MCF 10A (cell line): ENCODE results near the gene CD300H. TPM values are rescaled to one million over a fixed set of nuclear protein-coding genes. Genes with fewer than 3 reads are reported as not detected.

Experiments
- BruUV-seq: library from RNA; stranded (reverse); fragments of 400-500 nt; replicated peaks from 2 replicates; lab custom pipeline; 2021; lab: Mats Ljungman, UMichigan
- CTCF ChIA-PET: fragments of 300-600 bp; sonication (Branson Sonifier 250); formaldehyde crosslinking; extraction: SDS; loops from one replicate; lab custom pipeline; 2021; ENCODE audit warnings: antibody characterized with exemption, inconsistent platforms; lab: Yijun Ruan, JAX
- POLR2A ChIA-PET: fragments of 300-600, 350-650 bp; sonication (Branson Sonifier 250); formaldehyde crosslinking; extraction: SDS; loops from one replicate; lab custom pipeline; 2020; ENCODE audit warnings: antibody characterized with exemption, inconsistent platforms; lab: Yijun Ruan, JAX
- DNase-seq: peaks from one replicate; pipeline ENCODE4 v3.0.0-alpha.2; 2018; ENCODE audit not compliant: unreplicated experiment
- H3K27ac Mint-ChIP-seq: one replicate; pipeline ENCODE4 v1.8.0; 2022; ENCODE audit warnings: mild to moderate bottlenecking, low read depth, mixed read lengths; ENCODE audit not compliant: unreplicated experiment
- H3K27me3 Mint-ChIP-seq: one replicate; pipeline ENCODE4 v1.8.0; 2022; ENCODE audit warnings: mixed read lengths; ENCODE audit not compliant: insufficient read depth, unreplicated experiment
- H3K36me3 Mint-ChIP-seq: one replicate; pipeline ENCODE4 v1.8.0; 2022; ENCODE audit warnings: mild to moderate bottlenecking, moderate library complexity, mixed read lengths; ENCODE audit not compliant: insufficient read depth, unreplicated experiment
- H3K4me1 Mint-ChIP-seq: one replicate; pipeline ENCODE4 v1.8.0; 2022; ENCODE audit warnings: mixed read lengths; ENCODE audit not compliant: insufficient read depth, unreplicated experiment
- H3K4me3 Mint-ChIP-seq: one replicate; pipeline ENCODE4 v1.8.0; 2022; ENCODE audit warnings: mild to moderate bottlenecking, moderate library complexity, mixed read lengths; ENCODE audit not compliant: unreplicated experiment
- H3K9me3 Mint-ChIP-seq: one replicate; pipeline ENCODE4 v1.8.0; 2022; ENCODE audit warnings: mixed read lengths; ENCODE audit not compliant: unreplicated experiment
- CTCF ChIP-seq: fragments of 200-600 bp; IDR thresholded peaks from one replicate; pipeline ENCODE4 v1.8.0; 2022; ENCODE audit warnings: antibody characterized with exemption, mild to moderate bottlenecking; ENCODE audit not compliant: unreplicated experiment
- intact Hi-C: fragments of 100-400 bp; cut with micrococcal nuclease; formaldehyde crosslinking; loops from 2 replicates; pipeline ENCODE4 v1.14.1; 2022
- total RNA-seq: library from RNA; stranded (reverse); gene quantifications from 2 replicates; pipeline ENCODE4 v1.2.3, GENCODE V29; 2022

CD300H gene
- total RNA-seq, 1 experiment from 2014 or later: not detected

DNA sequence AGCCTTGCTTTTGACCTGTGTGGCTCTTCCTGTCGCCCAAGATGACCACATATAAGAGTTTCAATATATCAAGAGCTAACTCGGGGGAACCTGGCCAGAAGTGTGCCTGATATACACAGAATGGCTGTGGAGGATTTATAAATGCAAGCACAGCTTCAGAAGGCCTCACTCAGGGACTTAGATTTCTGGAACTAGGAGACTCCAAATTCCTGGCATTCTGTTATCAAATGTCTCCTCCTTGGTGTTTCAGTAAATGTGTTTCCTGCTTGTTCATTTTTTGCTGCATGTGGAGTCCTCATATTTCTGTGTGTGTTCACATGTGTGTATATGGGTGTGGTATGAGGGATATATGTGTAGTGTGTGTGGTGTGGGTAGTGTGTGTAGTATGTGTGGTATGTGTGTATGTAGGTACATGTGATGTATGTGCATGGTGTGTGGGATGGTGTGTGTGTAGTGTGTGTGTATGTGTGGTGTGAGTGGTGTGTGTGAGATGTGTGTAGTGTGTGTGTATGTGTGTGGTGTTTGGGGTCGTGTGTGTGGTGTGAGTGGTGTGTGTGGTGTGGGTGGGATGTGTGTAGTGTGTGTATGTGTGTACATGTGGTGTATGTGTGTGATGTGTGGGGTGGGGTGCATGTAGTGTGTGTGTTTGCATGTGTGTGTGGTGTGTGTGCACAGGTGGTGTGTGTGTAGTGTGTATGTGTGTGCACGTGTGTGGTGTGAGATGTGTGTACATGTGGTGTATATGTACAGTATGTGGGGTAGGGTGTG lies 981 bp upstream of the CD300H start:
- CTCF ChIA-PET: interaction anchor here (0.8 kb wide), 1 partner anchor 16 kb away, joined by 3 read pairs; no protein-coding TSS in a partner anchor
- intact Hi-C loops: loop anchor here (10.0 kb wide), 1 partner anchor 297 kb away; no protein-coding TSS in a partner anchor

GRCh38 chr17:74566132-74566753 lies 1.1 kb downstream of the CD300H start:
- no peaks in the 10 kb centered on the region for H3K27me3 Mint-ChIP-seq

More for the DNA sequence above, 981 bp upstream of the CD300H start:
- Mint-ChIP-seq H3K4me3 (no peak overlapping the region), H3K9me3 (peaks cover 6% of the 10 kb centered on the region), H3K27me3 (no peaks in the 10 kb centered on the region), H3K36me3 (no peaks in the 10 kb centered on the region), H3K4me1 (peaks cover 33% of the 10 kb centered on the region), H3K27ac (peak overlapping the region; percentile 41)
- no peak for TF ChIP-seq CTCF
- no peak for DNase-seq
- no TSS peak for BruUV-seq
- POLR2A ChIA-PET: interaction anchor here (1.0 to 1.7 kb wide), 3 partner anchors 16 to 48 kb away, joined by 3 to 11 read pairs (median 3); no protein-coding TSS in a partner anchor

DNA sequence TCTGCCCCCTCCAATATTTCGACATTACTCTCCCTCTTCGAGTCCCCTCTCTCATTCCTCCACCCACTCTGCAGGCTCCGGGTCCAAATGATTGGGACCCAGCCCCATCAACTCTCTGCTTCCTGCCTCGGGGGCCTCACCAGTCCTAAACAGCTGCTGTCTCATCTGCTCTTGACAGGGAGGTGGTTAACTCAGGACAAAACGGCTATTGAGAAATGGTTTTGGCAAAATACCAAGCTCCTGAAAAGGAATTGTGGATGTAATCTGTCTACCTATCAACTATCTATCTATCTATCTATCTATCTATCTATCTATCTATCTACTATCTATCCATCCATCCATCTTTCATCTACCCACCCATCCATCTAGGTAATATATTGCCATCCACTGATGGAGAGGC lies 2.2 kb downstream of the CD300H start:
- POLR2A ChIA-PET: interaction anchor here (1.2 kb wide), 1 partner anchor 85 kb away, joined by 3 read pairs; no protein-coding TSS in a partner anchor
- Mint-ChIP-seq H3K27ac (no peak overlapping the region), H3K27me3 (no peaks in the 10 kb centered on the region), H3K4me1 (peaks cover 27% of the 10 kb centered on the region), H3K9me3 (peaks cover 9% of the 10 kb centered on the region), H3K4me3 (no peak overlapping the region), H3K36me3 (no peaks in the 10 kb centered on the region)
- intact Hi-C loops: loop anchor here (10.0 kb wide), 1 partner anchor 300 kb away; no protein-coding TSS in a partner anchor
- CTCF ChIA-PET: interaction anchor here (1.1 to 2.3 kb wide), 3 partner anchors 9 to 64 kb away, joined by 3 to 8 read pairs (median 4); no protein-coding TSS in a partner anchor
- BruUV-seq: no TSS peak
- TF ChIP-seq CTCF: no peak
- DNase-seq: peak; percentile 77

More at GRCh38 chr17:74566132-74566753, 1.1 kb downstream of the CD300H start:
- TF ChIP-seq CTCF: peak; percentile 66
- no TSS peak for BruUV-seq
- peaks cover 9% of the 10 kb centered on the region for H3K9me3 Mint-ChIP-seq
- intact Hi-C loops: loop anchor here (1.0 to 10.0 kb wide), 3 partner anchors 36 to 299 kb away; no protein-coding TSS in a partner anchor
- peak; percentile 78 for DNase-seq
- no peak overlapping the region for H3K4me3 Mint-ChIP-seq
- no peak overlapping the region for H3K27ac Mint-ChIP-seq
- peaks cover 33% of the 10 kb centered on the region for H3K4me1 Mint-ChIP-seq
- H3K36me3 Mint-ChIP-seq: no peaks in the 10 kb centered on the region
- CTCF ChIA-PET: interaction anchor here (0.6 to 2.3 kb wide), 12 partner anchors 8 to 275 kb away, joined by 3 to 9 read pairs (median 4); partner anchors contain the start of gene CD300C
- POLR2A ChIA-PET: interaction anchor here (1.1 kb wide), 1 partner anchor 32 kb away, joined by 3 read pairs; no protein-coding TSS in a partner anchor

DNA sequence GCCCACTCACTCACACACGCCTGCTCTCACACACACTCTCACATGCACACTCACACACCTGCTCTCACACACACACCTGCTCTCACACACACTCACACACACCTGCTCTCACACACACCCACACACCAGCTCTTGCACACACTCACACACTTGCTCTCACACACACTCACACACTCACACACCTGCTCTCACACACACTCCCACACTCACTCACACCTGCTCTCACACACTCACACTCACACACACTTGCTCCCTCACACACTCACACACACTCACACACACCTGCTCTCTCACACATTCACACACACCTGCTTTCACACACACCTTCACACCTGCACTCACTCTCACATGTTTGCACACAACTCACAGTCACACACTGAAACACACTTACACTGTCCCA lies 4.0 kb downstream of the CD300H start:
- intact Hi-C loops: loop anchor here (10.0 kb wide), 1 partner anchor 301 kb away; no protein-coding TSS in a partner anchor

More for the DNA sequence above, 4.0 kb downstream of the CD300H start:
- no peak for TF ChIP-seq CTCF
- H3K27me3 Mint-ChIP-seq: no peaks in the 10 kb centered on the region
- H3K4me3 Mint-ChIP-seq: no peak overlapping the region
- ChIA-PET CTCF (interaction anchor here (0.9 kb wide), 1 partner anchor 12 kb away, joined by 3 read pairs; no protein-coding TSS in a partner anchor), POLR2A (no interaction called here)
- H3K27ac Mint-ChIP-seq: no peak overlapping the region
- no TSS peak for BruUV-seq
- peaks cover 16% of the 10 kb centered on the region for H3K4me1 Mint-ChIP-seq
- H3K9me3 Mint-ChIP-seq: peaks cover 9% of the 10 kb centered on the region
- DNase-seq: no peak
- no peaks in the 10 kb centered on the region for H3K36me3 Mint-ChIP-seq
